Keratinocyte (primary cell): ENCODE data around the gene TPGS1.

Source experiments
- EZH2 ChIP-seq: IDR thresholded peaks from one replicate; pipeline ENCODE4 v1.6.1; 2012; ENCODE audit warnings: inconsistent platforms, mild to moderate bottlenecking, low read length, moderate library complexity
- TF ChIP-seq, protein P1 (sequence below), 3 experiments: IDR thresholded peaks in 1 of 3; conservative IDR thresholded peaks in 1 of 3; optimal IDR thresholded peaks in 1 of 3; 2 replicates in 2 of 3; 3 replicates in 1 of 3; pipeline versions ENCODE3 to v1.5.1; 2011; ENCODE audit warnings: low read length in 3 of 3, mild to moderate bottlenecking in 3 of 3, moderate library complexity in 2 of 3, control low read depth in 1 of 3, inconsistent platforms in 1 of 3; ENCODE audit not compliant: insufficient read depth in 2 of 3; ENCODE audit errors: extremely low read depth in 1 of 3

- TF ChIP-seq, protein P1, sequence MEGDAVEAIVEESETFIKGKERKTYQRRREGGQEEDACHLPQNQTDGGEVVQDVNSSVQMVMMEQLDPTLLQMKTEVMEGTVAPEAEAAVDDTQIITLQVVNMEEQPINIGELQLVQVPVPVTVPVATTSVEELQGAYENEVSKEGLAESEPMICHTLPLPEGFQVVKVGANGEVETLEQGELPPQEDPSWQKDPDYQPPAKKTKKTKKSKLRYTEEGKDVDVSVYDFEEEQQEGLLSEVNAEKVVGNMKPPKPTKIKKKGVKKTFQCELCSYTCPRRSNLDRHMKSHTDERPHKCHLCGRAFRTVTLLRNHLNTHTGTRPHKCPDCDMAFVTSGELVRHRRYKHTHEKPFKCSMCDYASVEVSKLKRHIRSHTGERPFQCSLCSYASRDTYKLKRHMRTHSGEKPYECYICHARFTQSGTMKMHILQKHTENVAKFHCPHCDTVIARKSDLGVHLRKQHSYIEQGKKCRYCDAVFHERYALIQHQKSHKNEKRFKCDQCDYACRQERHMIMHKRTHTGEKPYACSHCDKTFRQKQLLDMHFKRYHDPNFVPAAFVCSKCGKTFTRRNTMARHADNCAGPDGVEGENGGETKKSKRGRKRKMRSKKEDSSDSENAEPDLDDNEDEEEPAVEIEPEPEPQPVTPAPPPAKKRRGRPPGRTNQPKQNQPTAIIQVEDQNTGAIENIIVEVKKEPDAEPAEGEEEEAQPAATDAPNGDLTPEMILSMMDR (optimal IDR thresholded peaks at IDR 0.05 in 1 of 3, IDR thresholded peaks at IDR 0.05 in 1 of 3, conservative IDR thresholded peaks at IDR 0.05 in 1 of 3; ENCODE audit: extremely low read depth in 1 of 3, insufficient read depth in 2 of 3, low read length in 3 of 3): no peak
- TF ChIP-seq EZH2: no peak
Observed at GRCh38 chr19:536031-536880, 29.0 kb downstream of the TPGS1 start.
